ENCODE data around the gene DZIP1. TPM values are rescaled to one million over a fixed set of nuclear protein-coding genes. Genes with fewer than 3 reads are reported as not detected.

DZIP1 gene
- total and polyA plus RNA-seq, 2 donors, result 22.9 to 52.2 TPM

- DNase-seq (ENCODE audit: extremely low spot score), result no peak
These were observed 103.6 kb downstream of the DZIP1 start for GRCh38 chr13:95540888-95541287.

GRCh38 chr13:95536632-95537241, 107.8 kb downstream of the DZIP1 start:
- no peaks in the 10 kb centered on the region for H3K36me3 ChIP-seq (ENCODE audit: insufficient read depth)
- H3K4me3 ChIP-seq (ENCODE audit: low read depth, low read length), result no peak overlapping the region
- no peak for DNase-seq (ENCODE audit: extremely low spot score)
- peaks cover 2% of the 10 kb centered on the region for H3K4me1 ChIP-seq (ENCODE audit: insufficient read depth)
- H3K27ac ChIP-seq (ENCODE audit: low read depth), result no peak overlapping the region
- 21% methylated on average over 6 of the region's 6 CpGs for WGBS

More at GRCh38 chr13:95540888-95541287, 103.6 kb downstream of the DZIP1 start:
- WGBS, result 39% methylated on average over 6 of the region's 6 CpGs
- Histone ChIP-seq H3K36me3 (ENCODE audit: insufficient read depth) (no peaks in the 10 kb centered on the region), H3K27ac (ENCODE audit: low read depth) (no peak overlapping the region), H3K4me3 (ENCODE audit: low read depth, low read length) (no peak overlapping the region), H3K4me1 (ENCODE audit: insufficient read depth) (peaks cover 2% of the 10 kb centered on the region)

- no peak for DNase-seq (ENCODE audit: extremely low spot score)
- Histone ChIP-seq H3K36me3 (ENCODE audit: insufficient read depth) (no peaks in the 10 kb centered on the region), H3K27ac (ENCODE audit: low read depth) (no peak overlapping the region), H3K4me1 (ENCODE audit: insufficient read depth) (no peaks in the 10 kb centered on the region), H3K4me3 (ENCODE audit: low read depth, low read length) (no peak overlapping the region)
- 88% methylated on average over 3 of the region's 3 CpGs for WGBS
These were observed 109.3 kb downstream of the DZIP1 start for GRCh38 chr13:95535243-95535642.

GRCh38 chr13:95533545-95534160, 110.9 kb downstream of the DZIP1 start:
- DNase-seq (ENCODE audit: extremely low spot score), result no peak
- Histone ChIP-seq H3K27ac (ENCODE audit: low read depth) (no peak overlapping the region), H3K4me1 (ENCODE audit: insufficient read depth) (no peaks in the 10 kb centered on the region), H3K4me3 (ENCODE audit: low read depth, low read length) (no peak overlapping the region), H3K36me3 (ENCODE audit: insufficient read depth) (no peaks in the 10 kb centered on the region)
- WGBS, result 68% methylated on average over 7 of the region's 7 CpGs

- no peak overlapping the region for H3K4me3 ChIP-seq (ENCODE audit: low read depth, low read length)
- 47% methylated on average over 5 of the region's 5 CpGs for WGBS
- no peaks in the 10 kb centered on the region for H3K36me3 ChIP-seq (ENCODE audit: insufficient read depth)
- no peaks in the 10 kb centered on the region for H3K4me1 ChIP-seq (ENCODE audit: insufficient read depth)
- H3K27ac ChIP-seq (ENCODE audit: low read depth), result no peak overlapping the region
- DNase-seq (ENCODE audit: extremely low spot score), result no peak
These were observed 114.3 kb downstream of the DZIP1 start for GRCh38 chr13:95530178-95530577.

Other genes starting within 250 kb of the DZIP1 start
- 0.69 TPM for gene CLDN10, start 92.0 kb downstream of the DZIP1 start, total RNA-seq
- gene CLDN10, start 92.0 kb downstream of the DZIP1 start, polyA plus RNA-seq, result 0.73 TPM
- 71.3 TPM for gene DNAJC3, start 32.4 kb upstream of the DZIP1 start, total RNA-seq
- gene DNAJC3, start 32.4 kb upstream of the DZIP1 start, polyA plus RNA-seq, result 21.6 TPM

Measured in urinary bladder (tissue), 4 donors.